Fibroblast of peridontal ligament (primary cell): ENCODE results near the gene GNLY.
"Not testable (repeated sequence)": the region's sequence is repeated elsewhere in the genome, so short reads cannot be mapped to it uniquely, and the experiment has no call there.

ENCODE experiments used
- DNase-seq: peaks from one replicate; pipeline ENCODE4 v3.0.0-alpha.2; 2010; ENCODE audit errors: extremely low read depth

GNLY gene

GRCh38 chr2:85665264-85665937 is 28.8 kb upstream of the GNLY start:
- no peak for DNase-seq

DNA sequence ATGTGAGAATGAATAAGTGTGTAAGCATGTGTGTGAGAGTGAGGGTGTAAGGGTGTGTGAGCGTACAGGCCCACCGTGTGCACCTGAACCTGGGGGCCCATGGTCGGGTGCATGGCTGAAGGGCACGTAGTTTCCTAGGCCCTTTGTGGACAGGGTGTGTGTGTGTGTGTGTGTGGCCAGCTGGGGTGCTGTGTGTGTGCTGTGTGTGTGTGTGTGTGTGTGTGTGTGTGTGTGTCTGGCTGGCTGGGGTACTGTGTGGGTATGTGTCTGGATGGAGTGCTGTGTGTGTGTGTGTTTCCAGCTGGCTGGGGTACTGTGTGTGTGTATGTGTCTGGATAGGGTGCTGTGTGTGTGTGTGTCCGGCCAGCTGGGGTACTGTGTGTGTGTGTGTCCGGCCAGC is 28.1 kb upstream of the GNLY start:
- no peak for DNase-seq

DNA sequence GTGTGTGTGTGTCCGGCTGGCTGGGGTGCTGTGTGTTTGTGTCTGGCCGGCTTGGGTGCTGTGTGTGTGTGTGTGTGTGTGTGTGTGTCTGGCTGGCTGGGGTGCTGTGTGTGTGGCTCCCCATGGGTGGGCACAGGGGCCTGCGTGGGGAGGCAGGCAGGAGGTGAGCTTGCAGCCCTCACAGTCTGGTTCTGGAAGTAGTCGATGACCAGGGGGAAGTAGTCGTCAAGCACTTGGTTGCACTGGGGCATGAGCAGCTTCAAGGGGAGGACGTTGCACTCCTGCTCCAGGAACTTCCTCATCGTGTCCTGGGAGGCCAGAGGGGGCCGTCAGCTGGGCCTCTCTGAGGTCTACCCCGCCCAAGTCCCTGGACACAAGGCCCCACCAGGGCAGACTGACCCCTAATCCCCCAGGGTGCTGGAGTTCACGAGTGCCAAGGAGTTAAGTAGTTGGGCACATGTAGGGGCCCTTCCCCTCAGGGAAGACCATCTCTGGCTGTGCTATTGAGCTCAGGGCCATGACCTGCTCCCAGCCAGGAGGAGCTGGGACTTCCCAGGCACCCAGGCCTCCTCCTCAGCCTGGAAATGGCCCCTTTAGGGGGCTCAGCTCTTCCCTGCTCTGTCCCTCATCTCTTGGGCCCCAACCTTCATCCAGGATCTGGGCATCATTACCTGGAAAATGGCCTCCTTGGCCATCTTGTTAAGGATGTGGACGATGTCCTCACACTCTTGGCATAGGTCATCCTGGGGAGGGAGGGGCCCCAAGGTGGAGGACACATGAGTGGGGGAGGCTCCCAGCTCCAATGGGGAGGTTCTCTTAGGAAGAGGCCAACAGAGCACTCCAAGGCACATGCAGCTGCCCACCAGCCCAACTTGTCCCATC is 27.5 kb upstream of the GNLY start:
- DNase-seq = no peak

DNA sequence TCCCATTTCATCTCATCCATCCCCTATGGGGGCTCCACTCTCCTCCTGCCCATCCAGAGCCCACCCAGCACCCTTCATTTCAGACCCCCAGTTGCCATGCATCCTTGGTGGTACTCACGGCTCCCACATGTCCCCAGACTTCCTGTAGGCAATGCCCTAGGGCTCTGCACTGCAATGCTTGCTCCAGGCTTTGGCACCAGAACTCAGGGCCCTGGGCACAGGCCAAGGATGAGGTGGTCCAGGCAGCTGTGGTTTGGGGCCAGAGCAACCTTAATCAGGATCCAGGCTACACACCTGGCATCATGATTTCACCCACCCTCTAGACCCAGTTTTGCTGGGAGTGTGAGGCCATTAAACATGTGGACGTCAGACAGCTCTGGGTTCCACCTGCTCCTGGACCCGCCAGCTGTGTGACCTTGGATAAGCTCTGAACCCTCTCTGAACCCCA is 26.6 kb upstream of the GNLY start:
- no peak for DNase-seq

- DNase-seq = peak; percentile 57
Measured at GRCh38 chr2:85668009-85668856, 25.9 kb upstream of the GNLY start, which contains the start of gene SFTPB. SFTPB (minus strand) TSS chr2:85668199; CDS start chr2:85668183, 16 bp downstream.

GRCh38 chr2:85668857-85669142 is 25.4 kb upstream of the GNLY start:
- DNase-seq = no peak

- no peak for DNase-seq
Measured at GRCh38 chr2:85669549-85669948, 24.6 kb upstream of the GNLY start.

- DNase-seq = not testable (repeated sequence)
Measured at GRCh38 chr2:85670416-85670815, 23.7 kb upstream of the GNLY start.

GRCh38 chr2:85672456-85672855 is 21.7 kb upstream of the GNLY start:
- DNase-seq = no peak

- peak; percentile 58 for DNase-seq
Measured at GRCh38 chr2:85673716-85674375, 20.3 kb upstream of the GNLY start.

GRCh38 chr2:85674417-85674816 is 19.7 kb upstream of the GNLY start:
- DNase-seq = no peak

- DNase-seq = no peak
Measured at GRCh38 chr2:85675427-85675826, 18.7 kb upstream of the GNLY start.

DNA sequence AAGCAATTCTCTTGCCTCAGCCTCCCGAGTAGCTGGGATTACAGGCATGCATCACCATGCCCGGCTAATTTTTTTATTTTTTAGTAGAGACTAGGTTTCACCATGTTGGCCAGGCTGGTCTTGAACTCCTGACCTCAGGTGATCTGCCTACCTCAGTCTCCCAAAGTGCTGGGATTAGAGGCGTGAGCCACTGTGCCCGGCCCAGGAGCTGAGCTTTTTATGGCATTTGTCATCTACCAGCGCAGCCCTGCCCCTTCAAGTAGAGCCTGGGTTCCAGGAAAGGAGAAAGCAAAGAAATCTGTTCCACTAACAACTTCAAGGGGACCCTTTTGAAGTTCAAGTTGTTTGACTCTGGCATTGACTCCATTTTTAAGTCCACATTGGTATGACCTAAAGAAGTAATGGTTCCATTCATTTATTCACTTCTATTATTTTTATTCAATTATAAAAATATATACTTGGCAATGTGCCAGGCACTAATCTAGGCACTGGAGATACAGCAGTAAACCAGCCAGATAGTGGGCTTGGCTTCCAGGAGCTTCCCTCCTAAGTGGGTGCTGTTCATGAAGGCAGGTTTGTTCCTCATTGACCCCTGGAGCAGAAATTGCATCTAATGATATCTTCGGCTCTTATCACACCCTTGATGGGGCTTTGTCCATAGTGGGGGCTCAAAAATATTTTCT is 18.2 kb upstream of the GNLY start:
- DNase-seq = no peak

GRCh38 chr2:85678377-85678776 is 15.8 kb upstream of the GNLY start:
- DNase-seq = no peak

DNA sequence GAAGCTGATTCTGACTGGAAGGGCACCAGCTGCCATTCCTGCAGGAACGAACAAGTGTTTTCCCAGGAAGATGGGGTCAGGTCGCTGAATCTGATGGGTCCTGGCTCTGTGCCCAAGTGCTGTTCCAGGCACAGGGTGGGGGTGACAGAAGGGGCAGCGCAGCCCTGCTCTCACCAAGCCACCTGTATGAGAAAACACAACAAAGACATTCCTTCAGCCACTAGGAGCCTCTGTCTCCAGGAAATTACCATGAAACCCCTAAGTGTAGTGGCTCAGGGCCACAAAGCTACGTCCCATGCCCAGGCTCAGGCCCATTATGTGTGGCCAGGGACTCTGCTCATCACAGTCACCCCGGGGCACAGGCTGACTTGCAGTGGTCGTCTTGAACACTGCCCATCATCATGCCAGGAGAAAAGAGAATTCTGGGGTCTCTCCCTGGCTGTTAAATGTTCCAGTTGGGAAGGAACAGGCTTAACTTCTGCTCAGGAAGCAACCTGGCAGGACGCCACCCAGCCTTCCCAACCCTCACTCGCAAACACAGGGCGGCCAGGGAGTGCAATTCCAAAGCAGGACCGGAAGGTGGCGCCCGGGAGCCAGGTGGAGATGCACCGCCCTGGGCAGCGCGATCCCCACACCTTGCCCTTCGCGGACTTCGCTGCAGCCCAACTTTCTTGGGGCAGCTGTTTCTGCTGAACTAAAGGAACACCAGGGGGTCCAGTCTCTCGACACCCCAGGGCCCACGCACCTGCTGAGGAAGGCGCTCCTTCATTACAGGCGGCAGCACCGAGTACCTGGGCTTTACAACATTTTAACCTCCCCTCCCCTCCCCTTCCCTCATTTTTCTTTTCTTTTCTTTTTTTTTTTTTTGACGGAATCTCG is 15.1 kb upstream of the GNLY start:
- peak; percentile 58 for DNase-seq

GRCh38 chr2:85680707-85681371 is 13.3 kb upstream of the GNLY start:
- no peak for DNase-seq

GRCh38 chr2:85681372-85681763 is 12.8 kb upstream of the GNLY start:
- no peak for DNase-seq

DNA sequence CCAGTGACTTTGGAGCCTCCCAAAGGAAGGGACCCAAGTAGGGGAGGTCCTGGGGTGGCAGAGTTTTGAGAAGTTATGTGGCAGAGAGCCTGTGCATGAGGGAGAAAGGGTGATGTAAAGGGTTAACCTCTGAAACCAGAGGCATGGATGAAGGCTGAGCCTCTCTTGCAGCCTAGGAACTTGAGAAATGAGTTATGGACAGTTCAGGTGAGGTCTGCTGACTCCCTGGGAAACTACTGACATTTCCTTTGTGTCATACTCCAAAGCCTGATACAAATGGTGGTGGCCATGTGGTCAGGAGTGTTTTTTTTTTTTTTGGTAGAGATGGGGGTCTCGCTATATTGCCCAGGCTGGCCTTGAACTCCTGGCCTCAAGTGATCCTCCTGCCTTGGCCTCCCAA is 12.4 kb upstream of the GNLY start:
- no peak for DNase-seq

GRCh38 chr2:85682378-85682777 is 11.8 kb upstream of the GNLY start:
- DNase-seq = peak; percentile 19

DNA sequence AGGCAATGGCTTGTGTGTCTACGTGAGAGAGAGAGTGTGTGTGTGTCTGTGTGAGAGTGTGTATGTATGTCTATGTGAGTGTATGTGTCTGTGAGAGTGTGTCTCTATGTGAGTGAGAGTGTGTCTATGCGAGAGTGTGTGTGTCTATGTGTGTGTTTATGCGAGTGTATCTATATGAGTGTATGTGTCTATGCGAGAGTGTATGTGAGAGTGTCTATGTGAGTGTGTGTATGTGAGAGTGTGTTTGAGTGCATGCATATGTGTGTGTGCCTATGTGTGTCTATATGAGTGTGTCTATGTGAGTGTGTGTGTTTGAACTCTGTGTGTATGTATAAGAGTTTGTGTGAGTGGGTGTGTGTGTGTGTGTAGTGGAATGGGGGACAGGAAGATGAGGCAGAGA is 9.8 kb upstream of the GNLY start:
- DNase-seq = no peak
